SK-N-SH (cell line): ENCODE results near the gene NADSYN1. TPM values are rescaled to one million over a fixed set of nuclear protein-coding genes. Genes with fewer than 3 reads are reported as not detected.

Experiments used
- CTCF ChIA-PET: fragments of 300-600, 350-600 bp; formaldehyde crosslinking; extraction: SDS; loops from one replicate; lab custom pipeline; 2021; lab: Yijun Ruan, JAX
- POLR2A ChIA-PET: fragments of 350-600 bp; sonication (Branson Sonifier 250); formaldehyde crosslinking; extraction: SDS; loops from one replicate; lab custom pipeline; 2020; ENCODE audit warnings: antibody characterized with exemption, inconsistent platforms; lab: Yijun Ruan, JAX
- DNase-seq: peaks from one replicate; pipeline ENCODE4 v3.0.0; 2012
- H2AFZ ChIP-seq: fragments of 200-600 bp; sonication (generic); 2 replicates; pipeline ENCODE4 v1.8.1; 2016; ENCODE audit warnings: antibody characterized with exemption, mild to moderate bottlenecking, low read depth
- H3F3A ChIP-seq: fragments of 200-600 bp; sonication (generic); replicated peaks from 2 replicates; pipeline ENCODE3; 2016; ENCODE audit warnings: antibody characterized with exemption, mild to moderate bottlenecking; ENCODE audit not compliant: insufficient read depth
- H3K27ac ChIP-seq, 2 experiments: fragments of 200-500 bp in 1 of 2; fragments of 200-600 bp in 1 of 2; sonication (Bioruptor generic) in 1 of 2; sonication (generic), shearing (Covaris generic) in 1 of 2; 2 replicates each; pipeline versions ENCODE4 v1.5.1 to v1.6.1; 2014 to 2016; ENCODE audit warnings: low read depth in 2 of 2, inconsistent platforms in 1 of 2, low read length in 1 of 2, mild to moderate bottlenecking in 1 of 2, mixed read lengths in 1 of 2
- H3K27me3 ChIP-seq: fragments of 200-600 bp; sonication (generic), shearing (Covaris generic); 2 replicates; pipeline ENCODE4 v1.6.1; 2016; ENCODE audit warnings: mixed run types; ENCODE audit not compliant: insufficient read depth
- H3K36me3 ChIP-seq, 2 experiments: fragments of 200-500 bp in 1 of 2; fragments of 200-600 bp in 1 of 2; sonication (Bioruptor generic) in 1 of 2; sonication (generic) in 1 of 2; replicated peaks in 1 of 2; 2 replicates each; pipeline versions ENCODE3 to v1.5.1; 2014 to 2016; ENCODE audit warnings: low read length in 1 of 2, mild to moderate bottlenecking in 1 of 2; ENCODE audit not compliant: insufficient read depth in 2 of 2, control insufficient read depth in 1 of 2
- H3K4me1 ChIP-seq, 2 experiments: fragments of 200-500 bp in 1 of 2; fragments of 200-600 bp in 1 of 2; sonication (Bioruptor generic) in 1 of 2; sonication (generic), shearing (Covaris generic) in 1 of 2; 2 replicates each; pipeline versions ENCODE4 v1.5.1 to v1.6.1; 2014 to 2016; ENCODE audit warnings: low read depth in 1 of 2, low read length in 1 of 2, mixed run types in 1 of 2; ENCODE audit not compliant: insufficient read depth in 2 of 2, control insufficient read depth in 1 of 2
- H3K4me2 ChIP-seq: fragments of 200-600 bp; sonication (generic), shearing (Covaris generic); 2 replicates; pipeline ENCODE4 v1.6.1; 2017; ENCODE audit warnings: mixed run types
- H3K4me3 ChIP-seq, 2 experiments: fragments of 200-500 bp in 1 of 2; fragments of 200-600 bp in 1 of 2; sonication (Bioruptor generic) in 1 of 2; sonication (generic), shearing (Covaris generic) in 1 of 2; 2 replicates each; pipeline versions ENCODE4 v1.5.1 to v1.8.1; 2014 to 2016; ENCODE audit warnings: low read depth in 2 of 2, inconsistent platforms in 1 of 2, low read length in 1 of 2, mild to moderate bottlenecking in 1 of 2, mixed read lengths in 1 of 2, moderate library complexity in 1 of 2
- H3K79me2 ChIP-seq: fragments of 200-600 bp; sonication (generic); 2 replicates; pipeline ENCODE4 v1.8.1; 2017; ENCODE audit warnings: mild to moderate bottlenecking; ENCODE audit not compliant: insufficient read depth
- H3K9ac ChIP-seq: fragments of 200-600 bp; sonication (generic); 2 replicates; pipeline ENCODE4 v1.6.1; 2017; ENCODE audit warnings: mixed run types
- H3K9me2 ChIP-seq: fragments of 200-600 bp; sonication (generic); 2 replicates; pipeline ENCODE4 v1.6.1; 2017; ENCODE audit warnings: mixed run types
- H3K9me3 ChIP-seq: fragments of 200-600 bp; sonication (generic); 2 replicates; pipeline ENCODE4 v1.6.1; 2017; ENCODE audit warnings: mixed run types, mild to moderate bottlenecking, moderate library complexity
- H4K20me1 ChIP-seq: fragments of 200-600 bp; sonication (generic); 2 replicates; pipeline ENCODE4 v1.6.1; 2017; ENCODE audit warnings: mild to moderate bottlenecking, mixed run types; ENCODE audit not compliant: insufficient read depth
- EZH2phosphoT487 ChIP-seq: fragments of 200-600 bp; sonication (generic); IDR thresholded peaks from 2 replicates; pipeline ENCODE4 v1.6.1; 2017; ENCODE audit warnings: low read depth, mixed run types, mild to moderate bottlenecking, antibody characterized with exemption, moderate library complexity, borderline replicate concordance
- FOXM1 ChIP-seq: IDR thresholded peaks from 2 replicates; pipeline ENCODE4 v1.4.0; 2012; ENCODE audit warnings: low read depth, mild to moderate bottlenecking
- GABPA ChIP-seq: IDR thresholded peaks from 2 replicates; pipeline ENCODE4 v1.4.0; 2012; ENCODE audit warnings: low read depth, mild to moderate bottlenecking
- JUND ChIP-seq: IDR thresholded peaks from 2 replicates; pipeline ENCODE4 v1.4.0; 2012
- MXI1 ChIP-seq: IDR thresholded peaks from 2 replicates; pipeline ENCODE4 v1.6.1; 2012; ENCODE audit warnings: mild to moderate bottlenecking, low read depth, low read length, improper control_type of control experiment
- NFIC ChIP-seq: IDR thresholded peaks from 2 replicates; pipeline ENCODE4 v1.4.0; 2012; ENCODE audit warnings: borderline replicate concordance
- POLR2AphosphoS5 ChIP-seq: IDR thresholded peaks from 2 replicates; pipeline ENCODE4 v1.6.1; 2012; ENCODE audit warnings: low read depth, low read length
- RAD21 ChIP-seq: IDR thresholded peaks from 2 replicates; pipeline ENCODE4 v1.6.1; 2012; ENCODE audit warnings: mild to moderate bottlenecking, low read length
- RCOR1 ChIP-seq: fragments of 150-350 bp; IDR thresholded peaks from 2 replicates; pipeline ENCODE4 v1.6.1; 2017; ENCODE audit warnings: antibody characterized with exemption, low read length
- RFX5 ChIP-seq: IDR thresholded peaks from 2 replicates; pipeline ENCODE4 v1.6.1; 2012; ENCODE audit warnings: mild to moderate bottlenecking, improper control_type of control experiment, low read length
- RXRA ChIP-seq: IDR thresholded peaks from 2 replicates; pipeline ENCODE4 v1.4.0; 2012; ENCODE audit warnings: low read depth, mild to moderate bottlenecking, borderline replicate concordance
- SIN3A ChIP-seq: IDR thresholded peaks from 2 replicates; pipeline ENCODE4 v1.6.1; 2012; ENCODE audit warnings: low read depth, mild to moderate bottlenecking, low read length, moderate library complexity, borderline replicate concordance
- YY1 ChIP-seq: IDR thresholded peaks from 2 replicates; pipeline ENCODE4 v1.4.0; 2012; ENCODE audit warnings: low read depth, mild to moderate bottlenecking
- WGBS: methylation state at CpG from one replicate; pipeline ENCODE4 v1.1.6; 2017; ENCODE audit warnings: low lambda C conversion rate; 5-methylcytosine and 5-hydroxymethylcytosine counted together
- polyA plus RNA-seq, 3 experiments: library from polyadenylated mRNA; depleted of rRNA; stranded (reverse); fragments of >200 nt; gene quantifications; 2 replicates each; pipeline ENCODE4 v1.2.3, GENCODE V29; 2012
- TF ChIP-seq, protein P1 (sequence below): IDR thresholded peaks from 2 replicates; pipeline ENCODE4 v1.6.1; 2012; ENCODE audit warnings: mild to moderate bottlenecking, low read depth, low read length, moderate library complexity
- TF ChIP-seq, protein P2 (sequence below): IDR thresholded peaks from 2 replicates; pipeline ENCODE4 v1.4.0; 2012; ENCODE audit warnings: low read depth
- TF ChIP-seq, protein P3 (sequence below): IDR thresholded peaks from 2 replicates; pipeline ENCODE4; 2012
- TF ChIP-seq, protein P4 (sequence below): fragments of 150-350 bp; IDR thresholded peaks from 2 replicates; pipeline ENCODE4 v1.6.1; 2017; ENCODE audit warnings: antibody characterized with exemption, low read length, low read depth, borderline replicate concordance
- TF ChIP-seq, protein P5 (sequence below): IDR thresholded peaks from 2 replicates; pipeline ENCODE4 v1.4.0; 2012; ENCODE audit warnings: low read depth, borderline replicate concordance

Gene NADSYN1
- polyA plus RNA-seq, 1 of the 3 experiments (the other 2 are of a cell fraction): 62.5 TPM

DNA sequence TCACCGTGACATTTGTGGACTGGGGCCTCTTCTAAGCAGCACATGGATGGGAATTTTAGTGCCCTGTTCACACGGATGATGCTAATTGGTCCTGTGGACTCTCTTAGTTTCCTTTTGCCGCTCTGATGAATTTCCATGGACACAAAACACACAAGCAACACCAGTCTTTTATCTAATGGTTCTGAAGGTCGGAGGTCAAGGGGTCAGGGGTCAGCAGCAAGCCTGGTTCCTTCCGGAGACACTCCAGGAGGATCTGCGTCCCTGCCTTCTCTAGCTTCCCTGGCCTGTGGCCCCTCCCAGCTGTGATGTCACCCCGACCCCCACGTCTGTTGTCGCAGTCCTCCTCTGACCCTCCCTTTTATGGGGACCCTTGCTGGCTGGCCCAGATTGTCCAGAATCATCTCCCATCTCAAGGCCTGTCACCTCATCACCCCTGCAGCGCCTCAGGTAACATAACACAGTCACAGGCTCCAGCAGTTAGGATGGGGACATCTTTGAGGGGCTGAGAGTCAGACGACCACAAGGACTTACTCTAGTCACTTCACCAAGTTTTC is 6.8 kb downstream of the NADSYN1 start (continued):
- TF ChIP-seq, protein P1, sequence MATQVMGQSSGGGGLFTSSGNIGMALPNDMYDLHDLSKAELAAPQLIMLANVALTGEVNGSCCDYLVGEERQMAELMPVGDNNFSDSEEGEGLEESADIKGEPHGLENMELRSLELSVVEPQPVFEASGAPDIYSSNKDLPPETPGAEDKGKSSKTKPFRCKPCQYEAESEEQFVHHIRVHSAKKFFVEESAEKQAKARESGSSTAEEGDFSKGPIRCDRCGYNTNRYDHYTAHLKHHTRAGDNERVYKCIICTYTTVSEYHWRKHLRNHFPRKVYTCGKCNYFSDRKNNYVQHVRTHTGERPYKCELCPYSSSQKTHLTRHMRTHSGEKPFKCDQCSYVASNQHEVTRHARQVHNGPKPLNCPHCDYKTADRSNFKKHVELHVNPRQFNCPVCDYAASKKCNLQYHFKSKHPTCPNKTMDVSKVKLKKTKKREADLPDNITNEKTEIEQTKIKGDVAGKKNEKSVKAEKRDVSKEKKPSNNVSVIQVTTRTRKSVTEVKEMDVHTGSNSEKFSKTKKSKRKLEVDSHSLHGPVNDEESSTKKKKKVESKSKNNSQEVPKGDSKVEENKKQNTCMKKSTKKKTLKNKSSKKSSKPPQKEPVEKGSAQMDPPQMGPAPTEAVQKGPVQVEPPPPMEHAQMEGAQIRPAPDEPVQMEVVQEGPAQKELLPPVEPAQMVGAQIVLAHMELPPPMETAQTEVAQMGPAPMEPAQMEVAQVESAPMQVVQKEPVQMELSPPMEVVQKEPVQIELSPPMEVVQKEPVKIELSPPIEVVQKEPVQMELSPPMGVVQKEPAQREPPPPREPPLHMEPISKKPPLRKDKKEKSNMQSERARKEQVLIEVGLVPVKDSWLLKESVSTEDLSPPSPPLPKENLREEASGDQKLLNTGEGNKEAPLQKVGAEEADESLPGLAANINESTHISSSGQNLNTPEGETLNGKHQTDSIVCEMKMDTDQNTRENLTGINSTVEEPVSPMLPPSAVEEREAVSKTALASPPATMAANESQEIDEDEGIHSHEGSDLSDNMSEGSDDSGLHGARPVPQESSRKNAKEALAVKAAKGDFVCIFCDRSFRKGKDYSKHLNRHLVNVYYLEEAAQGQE: no peak
- TF ChIP-seq YY1: no peak
- TF ChIP-seq, protein P2, sequence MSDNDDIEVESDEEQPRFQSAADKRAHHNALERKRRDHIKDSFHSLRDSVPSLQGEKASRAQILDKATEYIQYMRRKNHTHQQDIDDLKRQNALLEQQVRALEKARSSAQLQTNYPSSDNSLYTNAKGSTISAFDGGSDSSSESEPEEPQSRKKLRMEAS: no peak
- TF ChIP-seq SIN3A: no peak
- no peak for TF ChIP-seq RCOR1
- TF ChIP-seq RFX5: no peak
- no peak for TF ChIP-seq FOXM1
- TF ChIP-seq JUND: no peak

DNA sequence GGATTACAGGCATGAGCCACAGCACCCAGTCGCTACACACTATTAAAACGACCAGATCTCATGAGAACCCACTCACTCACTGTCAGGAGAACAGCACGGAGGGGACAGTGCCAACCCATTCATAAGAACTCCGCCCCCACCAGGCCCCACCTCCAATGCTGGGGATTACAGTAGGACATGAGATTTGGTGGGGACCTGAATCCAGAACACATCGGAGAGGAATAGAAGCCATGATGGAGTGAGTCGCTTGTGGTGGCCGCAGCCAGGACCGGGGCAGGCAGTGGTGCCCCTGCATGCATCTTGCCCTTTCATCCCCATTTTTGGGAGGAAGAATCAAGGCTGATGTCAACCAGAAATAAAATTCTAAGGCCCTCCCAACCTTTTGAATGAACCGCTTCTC is 8.7 kb downstream of the NADSYN1 start:
- TF ChIP-seq GABPA (no peak), EZH2phosphoT487 (no peak)
- ChIA-PET POLR2A (no interaction called here), CTCF (no interaction called here)
- Histone ChIP-seq H3K9me2 (no peaks in the 10 kb centered on the region), H3F3A (no peaks in the 10 kb centered on the region), H4K20me1 (no peaks in the 10 kb centered on the region), H3K36me3 (peaks cover 15 to 71% of the 10 kb centered on the region in 2 experiments), H3K4me3 (no peak overlapping the region), H3K27ac (no peak overlapping the region), H3K79me2 (peaks cover under 1% of the 10 kb centered on the region; the same call in 1 of the 2 replicates), H3K9me3 (no peaks in the 10 kb centered on the region), H3K9ac (no peak overlapping the region), H3K27me3 (no peaks in the 10 kb centered on the region), H2AFZ (no peak overlapping the region), H3K4me1 (no peaks in the 10 kb centered on the region), H3K4me2 (no peak overlapping the region)
- WGBS: 91% methylated on average over 8 of the region's 9 CpGs
- DNase-seq: no peak

DNA sequence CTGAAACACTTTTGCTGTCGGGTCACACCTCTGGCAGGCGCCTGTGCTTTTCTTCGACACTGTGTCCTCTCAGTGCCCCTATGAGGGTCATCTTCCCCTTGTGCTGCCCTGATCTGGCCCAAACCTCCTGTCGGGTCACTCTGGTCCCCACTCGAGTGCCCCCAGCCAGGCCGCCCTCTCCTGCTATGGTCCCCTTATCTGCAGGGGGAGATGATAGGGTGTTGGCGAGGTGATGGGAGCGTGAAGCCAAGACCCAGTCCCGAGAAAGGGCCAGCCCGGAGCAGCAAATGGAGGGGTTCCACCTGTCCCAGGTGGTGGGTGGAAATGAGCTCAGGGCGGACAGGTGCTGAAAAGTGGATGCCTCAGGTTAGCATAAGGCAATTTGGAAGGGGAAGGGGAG is 9.7 kb downstream of the NADSYN1 start:
- no peaks in the 10 kb centered on the region for H3K9me3 ChIP-seq
- H3K36me3 ChIP-seq: peaks cover 15 to 71% of the 10 kb centered on the region in 2 experiments
- POLR2A ChIA-PET: no interaction called here
- no peaks in the 10 kb centered on the region for H3K4me1 ChIP-seq
- H4K20me1 ChIP-seq: no peaks in the 10 kb centered on the region
- H3K4me2 ChIP-seq: no peak overlapping the region
- no peak overlapping the region for H2AFZ ChIP-seq
- no peak for DNase-seq
- CTCF ChIA-PET: no interaction called here
- no peak overlapping the region for H3K4me3 ChIP-seq
- H3K27ac ChIP-seq: no peak overlapping the region
- no peaks in the 10 kb centered on the region for H3K27me3 ChIP-seq
- 96% methylated on average over 11 of the region's 11 CpGs for WGBS
- no peaks in the 10 kb centered on the region for H3K9me2 ChIP-seq
- H3K79me2 ChIP-seq: no peaks in the 10 kb centered on the region; the same call in 1 of the 2 replicates
- H3K9ac ChIP-seq: no peak overlapping the region
- H3F3A ChIP-seq: no peaks in the 10 kb centered on the region
- TF ChIP-seq FOXM1: no peak
- TF ChIP-seq, protein P2: no peak
- TF ChIP-seq, protein P3, sequence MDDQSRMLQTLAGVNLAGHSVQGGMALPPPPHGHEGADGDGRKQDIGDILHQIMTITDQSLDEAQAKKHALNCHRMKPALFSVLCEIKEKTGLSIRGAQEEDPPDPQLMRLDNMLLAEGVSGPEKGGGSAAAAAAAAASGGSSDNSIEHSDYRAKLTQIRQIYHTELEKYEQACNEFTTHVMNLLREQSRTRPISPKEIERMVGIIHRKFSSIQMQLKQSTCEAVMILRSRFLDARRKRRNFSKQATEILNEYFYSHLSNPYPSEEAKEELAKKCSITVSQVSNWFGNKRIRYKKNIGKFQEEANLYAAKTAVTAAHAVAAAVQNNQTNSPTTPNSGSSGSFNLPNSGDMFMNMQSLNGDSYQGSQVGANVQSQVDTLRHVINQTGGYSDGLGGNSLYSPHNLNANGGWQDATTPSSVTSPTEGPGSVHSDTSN: no peak
- no peak for TF ChIP-seq POLR2AphosphoS5
- no peak for TF ChIP-seq MXI1
- no peak for TF ChIP-seq NFIC
- no peak for TF ChIP-seq RAD21
- TF ChIP-seq, protein P4, sequence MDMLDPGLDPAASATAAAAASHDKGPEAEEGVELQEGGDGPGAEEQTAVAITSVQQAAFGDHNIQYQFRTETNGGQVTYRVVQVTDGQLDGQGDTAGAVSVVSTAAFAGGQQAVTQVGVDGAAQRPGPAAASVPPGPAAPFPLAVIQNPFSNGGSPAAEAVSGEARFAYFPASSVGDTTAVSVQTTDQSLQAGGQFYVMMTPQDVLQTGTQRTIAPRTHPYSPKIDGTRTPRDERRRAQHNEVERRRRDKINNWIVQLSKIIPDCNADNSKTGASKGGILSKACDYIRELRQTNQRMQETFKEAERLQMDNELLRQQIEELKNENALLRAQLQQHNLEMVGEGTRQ: no peak
- TF ChIP-seq RXRA: no peak
- TF ChIP-seq, protein P5, sequence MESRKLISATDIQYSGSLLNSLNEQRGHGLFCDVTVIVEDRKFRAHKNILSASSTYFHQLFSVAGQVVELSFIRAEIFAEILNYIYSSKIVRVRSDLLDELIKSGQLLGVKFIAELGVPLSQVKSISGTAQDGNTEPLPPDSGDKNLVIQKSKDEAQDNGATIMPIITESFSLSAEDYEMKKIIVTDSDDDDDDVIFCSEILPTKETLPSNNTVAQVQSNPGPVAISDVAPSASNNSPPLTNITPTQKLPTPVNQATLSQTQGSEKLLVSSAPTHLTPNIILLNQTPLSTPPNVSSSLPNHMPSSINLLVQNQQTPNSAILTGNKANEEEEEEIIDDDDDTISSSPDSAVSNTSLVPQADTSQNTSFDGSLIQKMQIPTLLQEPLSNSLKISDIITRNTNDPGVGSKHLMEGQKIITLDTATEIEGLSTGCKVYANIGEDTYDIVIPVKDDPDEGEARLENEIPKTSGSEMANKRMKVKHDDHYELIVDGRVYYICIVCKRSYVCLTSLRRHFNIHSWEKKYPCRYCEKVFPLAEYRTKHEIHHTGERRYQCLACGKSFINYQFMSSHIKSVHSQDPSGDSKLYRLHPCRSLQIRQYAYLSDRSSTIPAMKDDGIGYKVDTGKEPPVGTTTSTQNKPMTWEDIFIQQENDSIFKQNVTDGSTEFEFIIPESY: no peak
